ENCODE measurements around the gene OGT.
A peak's percentile ranks its signal among the peaks of the same experiment; 100 is the strongest.

Gene OGT

GRCh38 chrX:71622576-71623450, 89.9 kb downstream of the OGT start:
- in situ Hi-C loops (cut with HindIII; ENCODE audit: low pct_unique_long_range_greater_than_20kb, low sequenced_read_pairs): no loop called here
- DNase-seq (ENCODE audit: low read depth in 1 of 2, low spot score in 1 of 2): peak; percentile 42 to 68
- no peak for TF ChIP-seq JUND (IDR thresholded peaks at IDR 0.05; ENCODE audit: low read depth)

GRCh38 chrX:71623714-71624113, 90.8 kb downstream of the OGT start:
- no peak for TF ChIP-seq JUND (IDR thresholded peaks at IDR 0.05; ENCODE audit: low read depth)
- in situ Hi-C loops (cut with HindIII; ENCODE audit: low pct_unique_long_range_greater_than_20kb, low sequenced_read_pairs): no loop called here
- DNase-seq (ENCODE audit: low read depth in 1 of 2, low spot score in 1 of 2): no peak

- no peak for TF ChIP-seq JUND (IDR thresholded peaks at IDR 0.05; ENCODE audit: low read depth)
- no peak for DNase-seq (ENCODE audit: low read depth in 1 of 2, low spot score in 1 of 2)
- in situ Hi-C loops (cut with HindIII; ENCODE audit: low pct_unique_long_range_greater_than_20kb, low sequenced_read_pairs): no loop called here
These were observed 92.6 kb downstream of the OGT start for GRCh38 chrX:71625471-71625870.

Measured in T47D (cell line).